ENCODE data around the gene AXL. TPM values are rescaled to one million over a fixed set of nuclear protein-coding genes. Genes with fewer than 3 reads are reported as not detected.

Gene AXL
- total RNA-seq (10 to 100 TPM; 18.2 to 24.8 TPM), polyA plus RNA-seq (1 to 10 TPM; 4.3 to 6.0 TPM)

DNA sequence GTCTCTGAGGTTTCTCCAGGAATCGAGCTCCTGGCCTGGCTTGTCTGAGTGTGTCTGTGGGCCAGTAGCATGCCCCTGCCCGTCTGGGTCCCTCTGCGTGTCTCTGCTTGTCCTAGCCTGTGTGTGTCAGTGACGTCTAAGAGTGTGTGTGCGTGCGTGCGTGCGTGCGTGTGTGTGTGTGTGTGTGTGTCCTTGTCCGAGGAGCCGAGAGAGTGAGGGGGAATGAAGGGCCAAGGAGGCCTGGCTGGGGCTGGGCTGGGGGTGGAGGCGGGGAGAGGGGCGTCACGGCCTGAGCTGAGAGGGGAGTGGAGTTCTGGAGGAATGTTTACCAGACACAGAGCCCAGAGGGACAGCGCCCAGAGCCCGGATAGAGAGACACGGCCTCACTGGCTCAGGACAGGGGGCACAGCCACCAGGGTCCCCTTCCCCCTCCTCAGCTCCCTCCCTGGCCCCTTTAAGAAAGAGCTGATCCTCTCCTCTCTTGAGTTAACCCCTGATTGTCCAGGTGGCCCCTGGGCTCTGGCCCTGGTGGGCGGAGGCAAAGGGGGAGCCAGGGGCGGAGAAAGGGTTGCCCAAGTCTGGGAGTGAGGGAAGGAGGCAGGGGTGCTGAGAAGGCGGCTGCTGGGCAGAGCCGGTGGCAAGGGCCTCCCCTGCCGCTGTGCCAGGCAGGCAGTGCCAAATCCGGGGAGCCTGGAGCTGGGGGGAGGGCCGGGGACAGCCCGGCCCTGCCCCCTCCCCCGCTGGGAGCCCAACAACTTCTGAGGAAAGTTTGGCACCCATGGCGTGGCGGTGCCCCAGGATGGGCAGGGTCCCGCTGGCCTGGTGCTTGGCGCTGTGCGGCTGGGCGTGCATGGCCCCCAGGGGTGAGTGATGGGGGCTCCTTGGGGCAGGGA lies at the start of gene AXL:
TSS of gene AXL (plus strand) at position 609 of the 893 bp plus-strand sequence. CDS start at position 779, 170 bp downstream.
- peaks cover 0 to 2% (median 0%) of the 10 kb centered on the region in 4 donors for H3K27me3 ChIP-seq (ENCODE audit: control insufficient read depth in 4 of 4, insufficient read depth in 4 of 4, low read length in 3 of 4)
- no peaks in the 10 kb centered on the region for H3K9me3 ChIP-seq (ENCODE audit: control insufficient read depth in 4 of 4, low read length in 3 of 4)
- peak within 1 kb of the TSS in 2 of 3 donors; percentile 30 to 43 for H3K4me3 ChIP-seq (ENCODE audit: low read depth in 1 of 3, low read length in 3 of 3)
- TF ChIP-seq GABPA (IDR thresholded peaks at IDR 0.05 in 1 of 2, conservative IDR thresholded peaks at IDR 0.05 in 1 of 2) (no peak), TAF1 (conservative IDR thresholded peaks at IDR 0.05) (no peak), NR2F2 (IDR thresholded peaks at IDR 0.05) (no peak), JUND (IDR thresholded peaks at IDR 0.05) (no peak), HNF4A (conservative IDR thresholded peaks at IDR 0.05) (no peak), YY1 (IDR thresholded peaks at IDR 0.05) (no peak), RAD21 (IDR thresholded peaks at IDR 0.05) (no peak), HNF4G (IDR thresholded peaks at IDR 0.05) (no peak)
- TF ChIP-seq, protein P1, sequence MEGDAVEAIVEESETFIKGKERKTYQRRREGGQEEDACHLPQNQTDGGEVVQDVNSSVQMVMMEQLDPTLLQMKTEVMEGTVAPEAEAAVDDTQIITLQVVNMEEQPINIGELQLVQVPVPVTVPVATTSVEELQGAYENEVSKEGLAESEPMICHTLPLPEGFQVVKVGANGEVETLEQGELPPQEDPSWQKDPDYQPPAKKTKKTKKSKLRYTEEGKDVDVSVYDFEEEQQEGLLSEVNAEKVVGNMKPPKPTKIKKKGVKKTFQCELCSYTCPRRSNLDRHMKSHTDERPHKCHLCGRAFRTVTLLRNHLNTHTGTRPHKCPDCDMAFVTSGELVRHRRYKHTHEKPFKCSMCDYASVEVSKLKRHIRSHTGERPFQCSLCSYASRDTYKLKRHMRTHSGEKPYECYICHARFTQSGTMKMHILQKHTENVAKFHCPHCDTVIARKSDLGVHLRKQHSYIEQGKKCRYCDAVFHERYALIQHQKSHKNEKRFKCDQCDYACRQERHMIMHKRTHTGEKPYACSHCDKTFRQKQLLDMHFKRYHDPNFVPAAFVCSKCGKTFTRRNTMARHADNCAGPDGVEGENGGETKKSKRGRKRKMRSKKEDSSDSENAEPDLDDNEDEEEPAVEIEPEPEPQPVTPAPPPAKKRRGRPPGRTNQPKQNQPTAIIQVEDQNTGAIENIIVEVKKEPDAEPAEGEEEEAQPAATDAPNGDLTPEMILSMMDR (IDR thresholded peaks at IDR 0.05; ENCODE audit: low read depth, low read length, missing input control), result no peak
- TF ChIP-seq, protein P2, sequence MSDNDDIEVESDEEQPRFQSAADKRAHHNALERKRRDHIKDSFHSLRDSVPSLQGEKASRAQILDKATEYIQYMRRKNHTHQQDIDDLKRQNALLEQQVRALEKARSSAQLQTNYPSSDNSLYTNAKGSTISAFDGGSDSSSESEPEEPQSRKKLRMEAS (IDR thresholded peaks at IDR 0.05), result no peak
- 6% methylated on average over 32 of the region's 32 CpGs for WGBS
- H3K36me3 ChIP-seq (ENCODE audit: control insufficient read depth in 4 of 4, insufficient read depth in 3 of 4, low read depth in 1 of 4, low read length in 3 of 4), result no peaks in the 10 kb centered on the region
- H3K27ac ChIP-seq (ENCODE audit: low read depth in 1 of 2, low read length in 2 of 2), result peak within 1 kb of the TSS; percentile 72 to 76
- peak; percentile 37 for DNase-seq (ENCODE audit: low spot score)
- peaks cover 0 to 2% (median 0%) of the 10 kb centered on the region in 4 donors for H3K4me1 ChIP-seq (ENCODE audit: control insufficient read depth in 4 of 4, insufficient read depth in 4 of 4, low read length in 3 of 4)
- H3K9ac ChIP-seq (ENCODE audit: low read depth in 1 of 2, low read length in 2 of 2), result no peak within 1 kb of the TSS

DNA sequence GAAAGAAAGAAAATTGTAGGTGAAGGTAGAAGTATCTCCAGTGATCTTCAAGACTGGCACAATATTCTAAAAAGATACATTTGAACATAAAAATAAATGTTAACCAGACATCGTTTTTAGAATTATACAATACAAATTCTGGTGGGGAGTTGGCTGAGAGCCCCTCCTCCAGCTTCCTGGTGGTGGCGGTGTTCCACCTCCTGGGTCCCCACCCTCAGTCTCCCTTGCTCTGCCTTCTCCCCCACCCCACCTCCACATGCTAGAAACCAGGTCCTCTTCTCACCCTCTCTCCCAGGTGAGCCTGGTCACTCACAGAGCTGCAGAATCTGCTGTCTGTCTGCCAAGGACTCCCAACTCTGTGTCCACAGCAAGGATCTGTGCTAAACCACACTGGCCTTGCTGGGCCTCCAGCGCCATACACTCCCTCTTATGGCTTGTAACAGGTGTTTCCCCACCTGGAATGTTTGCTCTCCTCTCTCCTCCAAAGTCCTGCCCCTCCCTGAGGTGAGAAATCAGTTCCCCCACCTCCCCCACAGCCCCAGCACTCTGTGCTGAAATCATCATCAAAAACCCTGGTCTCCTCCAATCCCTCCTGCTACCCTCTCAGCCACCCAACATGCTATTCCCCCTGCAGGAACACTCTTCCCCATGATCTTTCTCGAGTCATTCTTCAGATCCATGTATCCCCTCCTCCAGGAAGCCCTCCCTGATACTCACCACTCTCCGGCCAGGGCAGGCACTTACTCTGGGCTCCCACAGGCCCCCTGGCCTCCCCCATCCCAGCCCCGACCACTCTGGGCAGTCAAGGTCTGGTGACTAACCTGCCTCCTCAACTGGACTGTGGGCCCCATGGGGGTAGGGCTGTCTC lies 46.5 kb upstream of the AXL start:
- Histone ChIP-seq H3K4me1 (ENCODE audit: control insufficient read depth in 4 of 4, insufficient read depth in 4 of 4, low read length in 3 of 4) (no peaks in the 10 kb centered on the region), H3K27ac (ENCODE audit: low read depth in 1 of 2, low read length in 2 of 2) (no peak overlapping the region), H3K4me3 (ENCODE audit: low read depth in 1 of 3, low read length in 3 of 3) (no peak overlapping the region), H3K9me3 (ENCODE audit: control insufficient read depth in 4 of 4, low read length in 3 of 4) (no peaks in the 10 kb centered on the region), H3K36me3 (ENCODE audit: control insufficient read depth in 4 of 4, insufficient read depth in 3 of 4, low read depth in 1 of 4, low read length in 3 of 4) (no peaks in the 10 kb centered on the region), H3K27me3 (ENCODE audit: control insufficient read depth in 4 of 4, insufficient read depth in 4 of 4, low read length in 3 of 4) (no peaks in the 10 kb centered on the region), H3K9ac (ENCODE audit: low read depth in 1 of 2, low read length in 2 of 2) (no peak overlapping the region)
- no peak for DNase-seq (ENCODE audit: low spot score)
- 74% methylated on average over 6 of the region's 6 CpGs for whole genome bisulfite sequencing
- TF ChIP-seq SP1 (IDR thresholded peaks at IDR 0.05), result no peak

DNA sequence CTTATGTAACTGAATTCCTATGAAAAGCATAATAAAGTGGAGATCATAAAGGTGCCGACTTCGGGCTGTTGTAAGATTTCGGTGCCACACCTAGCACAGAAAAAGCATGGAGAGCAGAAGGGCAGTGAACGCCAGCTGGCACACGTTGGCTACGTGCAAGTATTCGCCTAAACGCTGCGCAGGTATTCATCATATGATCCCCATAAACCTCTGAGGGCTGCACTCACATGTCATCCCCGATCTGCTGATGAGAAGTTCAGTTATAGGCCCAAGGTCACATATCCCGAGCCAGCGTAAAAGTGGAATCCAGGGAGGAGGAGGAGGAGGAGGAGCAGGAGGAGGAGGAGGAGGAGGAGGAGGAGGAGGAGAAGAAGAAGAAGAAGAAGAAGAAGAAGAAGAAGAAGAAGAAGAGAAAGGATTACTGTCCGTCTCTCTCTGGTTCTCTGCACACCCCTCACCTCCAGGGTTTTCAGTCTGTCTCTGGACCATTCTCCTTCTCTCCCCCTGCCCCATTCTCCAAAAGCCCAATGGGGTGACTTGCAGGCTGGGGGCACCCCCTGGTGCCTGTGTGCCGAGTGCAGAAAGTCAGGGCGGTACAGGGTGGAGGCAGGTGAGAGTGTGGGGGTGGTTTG lies 44.6 kb upstream of the AXL start:
- no peak for DNase-seq (ENCODE audit: low spot score)
- Histone ChIP-seq H3K9me3 (ENCODE audit: control insufficient read depth in 4 of 4, low read length in 3 of 4) (no peaks in the 10 kb centered on the region), H3K4me3 (ENCODE audit: low read depth in 1 of 3, low read length in 3 of 3) (no peak overlapping the region), H3K9ac (ENCODE audit: low read depth in 1 of 2, low read length in 2 of 2) (no peak overlapping the region), H3K27me3 (ENCODE audit: control insufficient read depth in 4 of 4, insufficient read depth in 4 of 4, low read length in 3 of 4) (no peaks in the 10 kb centered on the region), H3K4me1 (ENCODE audit: control insufficient read depth in 4 of 4, insufficient read depth in 4 of 4, low read length in 3 of 4) (no peaks in the 10 kb centered on the region), H3K36me3 (ENCODE audit: control insufficient read depth in 4 of 4, insufficient read depth in 3 of 4, low read depth in 1 of 4, low read length in 3 of 4) (no peaks in the 10 kb centered on the region), H3K27ac (ENCODE audit: low read depth in 1 of 2, low read length in 2 of 2) (no peak overlapping the region)
- 86% methylated on average over 15 of the region's 15 CpGs for WGBS
- no peak for TF ChIP-seq JUND (IDR thresholded peaks at IDR 0.05)
- TF ChIP-seq, protein P1 (IDR thresholded peaks at IDR 0.05; ENCODE audit: low read depth, low read length, missing input control), result no peak
- no peak for TF ChIP-seq FOXA2 (IDR thresholded peaks at IDR 0.05)
- TF ChIP-seq, protein P3, sequence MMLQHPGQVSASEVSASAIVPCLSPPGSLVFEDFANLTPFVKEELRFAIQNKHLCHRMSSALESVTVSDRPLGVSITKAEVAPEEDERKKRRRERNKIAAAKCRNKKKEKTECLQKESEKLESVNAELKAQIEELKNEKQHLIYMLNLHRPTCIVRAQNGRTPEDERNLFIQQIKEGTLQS (IDR thresholded peaks at IDR 0.05), result no peak
- TF ChIP-seq, protein P4, sequence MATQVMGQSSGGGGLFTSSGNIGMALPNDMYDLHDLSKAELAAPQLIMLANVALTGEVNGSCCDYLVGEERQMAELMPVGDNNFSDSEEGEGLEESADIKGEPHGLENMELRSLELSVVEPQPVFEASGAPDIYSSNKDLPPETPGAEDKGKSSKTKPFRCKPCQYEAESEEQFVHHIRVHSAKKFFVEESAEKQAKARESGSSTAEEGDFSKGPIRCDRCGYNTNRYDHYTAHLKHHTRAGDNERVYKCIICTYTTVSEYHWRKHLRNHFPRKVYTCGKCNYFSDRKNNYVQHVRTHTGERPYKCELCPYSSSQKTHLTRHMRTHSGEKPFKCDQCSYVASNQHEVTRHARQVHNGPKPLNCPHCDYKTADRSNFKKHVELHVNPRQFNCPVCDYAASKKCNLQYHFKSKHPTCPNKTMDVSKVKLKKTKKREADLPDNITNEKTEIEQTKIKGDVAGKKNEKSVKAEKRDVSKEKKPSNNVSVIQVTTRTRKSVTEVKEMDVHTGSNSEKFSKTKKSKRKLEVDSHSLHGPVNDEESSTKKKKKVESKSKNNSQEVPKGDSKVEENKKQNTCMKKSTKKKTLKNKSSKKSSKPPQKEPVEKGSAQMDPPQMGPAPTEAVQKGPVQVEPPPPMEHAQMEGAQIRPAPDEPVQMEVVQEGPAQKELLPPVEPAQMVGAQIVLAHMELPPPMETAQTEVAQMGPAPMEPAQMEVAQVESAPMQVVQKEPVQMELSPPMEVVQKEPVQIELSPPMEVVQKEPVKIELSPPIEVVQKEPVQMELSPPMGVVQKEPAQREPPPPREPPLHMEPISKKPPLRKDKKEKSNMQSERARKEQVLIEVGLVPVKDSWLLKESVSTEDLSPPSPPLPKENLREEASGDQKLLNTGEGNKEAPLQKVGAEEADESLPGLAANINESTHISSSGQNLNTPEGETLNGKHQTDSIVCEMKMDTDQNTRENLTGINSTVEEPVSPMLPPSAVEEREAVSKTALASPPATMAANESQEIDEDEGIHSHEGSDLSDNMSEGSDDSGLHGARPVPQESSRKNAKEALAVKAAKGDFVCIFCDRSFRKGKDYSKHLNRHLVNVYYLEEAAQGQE (IDR thresholded peaks at IDR 0.05), result no peak
- TF ChIP-seq, protein P2 (IDR thresholded peaks at IDR 0.05), result no peak
- no peak for TF ChIP-seq TAF1 (conservative IDR thresholded peaks at IDR 0.05)
- no peak for TF ChIP-seq RXRA (IDR thresholded peaks at IDR 0.05)
- TF ChIP-seq RAD21 (IDR thresholded peaks at IDR 0.05), result no peak

Data from liver (tissue), 9 donors.